Islet of Langerhans (tissue), 1 donor: ENCODE results near the gene TNFRSF4.
"Not testable (repeated sequence)": the region's sequence is repeated elsewhere in the genome, so short reads cannot be mapped to it uniquely, and the experiment has no call there.

ENCODE experiments used
- FAIRE-seq: peaks from one replicate; lab custom pipeline; 2011; peaks lifted over from hg19 to GRCh38; lab: Jason Lieb, UNC

The TNFRSF4 gene

GRCh38 chr1:1182491-1183220 is 31.3 kb downstream of the TNFRSF4 start:
- no peak for FAIRE-seq

GRCh38 chr1:1181938-1182410 is 32.0 kb downstream of the TNFRSF4 start:
- no peak for FAIRE-seq

- no peak for FAIRE-seq
Observed at GRCh38 chr1:1181129-1181937, 32.6 kb downstream of the TNFRSF4 start.

- FAIRE-seq, result no peak
Observed at GRCh38 chr1:1179983-1180861, 33.7 kb downstream of the TNFRSF4 start.

- FAIRE-seq, result no peak
Observed at GRCh38 chr1:1179346-1179982, 34.5 kb downstream of the TNFRSF4 start.

- no peak for FAIRE-seq
Observed at GRCh38 chr1:1178794-1179331, 35.1 kb downstream of the TNFRSF4 start.

- FAIRE-seq, result no peak
Observed at GRCh38 chr1:1177452-1178206, 36.3 kb downstream of the TNFRSF4 start.

GRCh38 chr1:1176931-1177330 is 37.0 kb downstream of the TNFRSF4 start:
- FAIRE-seq, result no peak

GRCh38 chr1:1176063-1176761 is 37.7 kb downstream of the TNFRSF4 start:
- not testable (repeated sequence) for FAIRE-seq

GRCh38 chr1:1175221-1176062 is 38.5 kb downstream of the TNFRSF4 start:
- no peak for FAIRE-seq

GRCh38 chr1:1173793-1174415 is 40.0 kb downstream of the TNFRSF4 start, which contains the start of gene TTLL10:
TSS of gene TTLL10 (plus strand) at chr1:1173880. CDS start at chr1:1179216, 5,336 bp downstream.
- no peak for FAIRE-seq

- no peak for FAIRE-seq
Observed at GRCh38 chr1:1173061-1173792, 40.7 kb downstream of the TNFRSF4 start.

GRCh38 chr1:1171546-1172340 is 42.2 kb downstream of the TNFRSF4 start:
- FAIRE-seq, result no peak

- FAIRE-seq, result no peak
Observed at GRCh38 chr1:1171161-1171545, 42.8 kb downstream of the TNFRSF4 start.

GRCh38 chr1:1170215-1171091 is 43.5 kb downstream of the TNFRSF4 start:
- FAIRE-seq, result no peak
